Liver (tissue), 3 donors: ENCODE data around the gene SCN2B.

Source experiments
- CTCF ChIP-seq: fragments of 150-350 bp; IDR thresholded peaks from 2 replicates; pipeline ENCODE4 v1.5.1; 2017; ENCODE audit warnings: improper control_type of control experiment, low read depth, low read length; ENCODE audit not compliant: missing input control
- FOXA1 ChIP-seq: IDR thresholded peaks from 2 replicates; pipeline ENCODE4 v1.6.1; 2016; ENCODE audit warnings: antibody characterized with exemption
- HNF4A ChIP-seq, 2 donors: conservative IDR thresholded peaks; 2 replicates each; pipeline ENCODE4 v1.6.1; 2016; ENCODE audit warnings: antibody characterized with exemption in 2 of 2, mild to moderate bottlenecking in 2 of 2
- donor health status: healthy.
- donor health status: healthy.

- TF ChIP-seq CTCF (no peak), HNF4A (conservative IDR thresholded peaks at IDR 0.05) (no peak), FOXA1 (no peak)
Observed at GRCh38 chr11:118120793-118121192, 55.6 kb downstream of the SCN2B start.
